GM21619 (cell line): ENCODE results near the gene PIP4P1.

Source experiments
- ATAC-seq: cut with Tn5 transposase; IDR thresholded peaks from one replicate; pipeline ENCODE4 v1.9.1; 2021; ENCODE audit not compliant: unreplicated experiment

Gene PIP4P1

GRCh38 chr14:20438664-20439063, 22.6 kb downstream of the PIP4P1 start:
- ATAC-seq, result no peak

- no peak for ATAC-seq
These were observed 24.9 kb downstream of the PIP4P1 start for GRCh38 chr14:20436363-20436755.

GRCh38 chr14:20435582-20436362, 25.5 kb downstream of the PIP4P1 start, which contains the start of gene KLHL33:
KLHL33 (minus strand) TSS chr14:20436166; CDS start chr14:20435811, 355 bp downstream.
- ATAC-seq, result no peak

- ATAC-seq, result no peak
These were observed 26.3 kb downstream of the PIP4P1 start for GRCh38 chr14:20434701-20435581.

- no peak for ATAC-seq
These were observed 31.2 kb downstream of the PIP4P1 start for GRCh38 chr14:20429801-20430669.

- ATAC-seq, result no peak
These were observed 32.4 kb downstream of the PIP4P1 start for GRCh38 chr14:20428802-20429201.

- peak; percentile 37 for ATAC-seq
These were observed 33.2 kb downstream of the PIP4P1 start for GRCh38 chr14:20428010-20428365.

- peak; percentile 77 for ATAC-seq
These were observed 33.8 kb downstream of the PIP4P1 start for GRCh38 chr14:20427231-20428009.

GRCh38 chr14:20424851-20425250, 36.4 kb downstream of the PIP4P1 start:
- no peak for ATAC-seq

- ATAC-seq, result no peak
These were observed 38.3 kb downstream of the PIP4P1 start for GRCh38 chr14:20422886-20423285.

GRCh38 chr14:20421267-20421666, 40.0 kb downstream of the PIP4P1 start:
- ATAC-seq, result no peak

GRCh38 chr14:20419419-20419818, 41.8 kb downstream of the PIP4P1 start:
- no peak for ATAC-seq

GRCh38 chr14:20418501-20418909, 42.7 kb downstream of the PIP4P1 start:
- ATAC-seq, result no peak

GRCh38 chr14:20417250-20418186, 43.7 kb downstream of the PIP4P1 start:
- no peak for ATAC-seq

- ATAC-seq, result no peak
These were observed 45.0 kb downstream of the PIP4P1 start for GRCh38 chr14:20416223-20416622.

- no peak for ATAC-seq
These were observed 45.4 kb downstream of the PIP4P1 start for GRCh38 chr14:20415782-20416206.

- no peak for ATAC-seq
These were observed 47.5 kb downstream of the PIP4P1 start for GRCh38 chr14:20413744-20414082.

- peak; percentile 74 for ATAC-seq
These were observed 48.1 kb downstream of the PIP4P1 start, which contains the start of gene TEP1 for GRCh38 chr14:20412876-20413743. TEP1 (minus strand) TSS chr14:20413501; CDS start chr14:20408439, 5,062 bp downstream.
